ENCODE results near the gene UBAC1.

GRCh38 chr9:135903358-135903656, 57.9 kb downstream of the UBAC1 start:
- no peak for TF ChIP-seq CTCF (IDR thresholded peaks at IDR 0.05)
- no peak for TF ChIP-seq POLR2A (IDR thresholded peaks at IDR 0.05)
